Retina (tissue), 1 donor: ENCODE measurements around the gene ATP7B.
A peak's percentile ranks its signal among the peaks of the same experiment; 100 is the strongest.
"Not testable (repeated sequence)": the region's sequence is repeated elsewhere in the genome, so short reads cannot be mapped to it uniquely, and the experiment has no call there.

Source experiments
- DNase-seq: peaks from one replicate; pipeline ENCODE4 v3.0.0-alpha.2; 2016

Gene ATP7B

GRCh38 chr13:52010890-52011631 lies at the start of gene ATP7B:
Gene ATP7B (minus strand): TSS chr13:52011450. CDS start chr13:52011337, 113 bp downstream.
- DNase-seq = no peak

DNA sequence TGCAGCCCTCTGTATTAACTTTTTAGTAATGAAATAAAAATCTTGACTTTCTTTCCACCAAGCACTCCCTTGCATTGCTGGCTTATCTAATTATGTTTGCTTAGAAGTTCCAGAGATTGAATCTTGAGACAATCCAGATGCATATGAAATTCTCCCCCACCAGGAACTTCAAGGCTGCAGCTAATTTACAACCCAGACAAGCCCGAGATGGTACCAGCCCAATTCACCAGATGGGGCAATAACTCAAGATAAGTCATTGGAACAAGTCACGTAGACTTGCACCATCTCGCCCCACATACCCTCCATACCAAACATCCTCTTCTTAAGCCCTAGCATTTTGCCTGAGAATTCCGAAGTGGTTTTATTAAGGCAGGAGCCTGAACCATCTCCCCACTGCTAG lies 42.2 kb upstream of the ATP7B start:
- DNase-seq = no peak

DNA sequence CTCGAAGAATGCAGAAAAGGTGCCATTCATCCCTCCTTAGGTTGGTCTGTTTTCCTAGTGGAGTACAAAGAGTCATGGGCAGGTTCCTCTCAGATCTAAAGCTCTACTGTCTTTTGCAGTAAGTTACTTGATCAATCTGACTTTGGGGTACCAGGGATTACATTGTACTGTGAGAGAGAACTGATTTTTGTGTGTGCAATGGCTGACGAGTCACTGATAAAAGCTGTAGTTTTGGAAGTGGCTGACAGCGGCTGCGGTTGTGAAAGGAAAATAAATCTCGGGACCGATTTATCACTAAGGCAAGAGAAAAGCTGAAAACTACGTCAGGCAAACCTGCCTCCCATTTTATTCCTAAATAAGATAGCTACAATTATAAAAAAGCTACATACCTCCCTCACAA lies 40.1 kb upstream of the ATP7B start:
- DNase-seq = no peak

DNA sequence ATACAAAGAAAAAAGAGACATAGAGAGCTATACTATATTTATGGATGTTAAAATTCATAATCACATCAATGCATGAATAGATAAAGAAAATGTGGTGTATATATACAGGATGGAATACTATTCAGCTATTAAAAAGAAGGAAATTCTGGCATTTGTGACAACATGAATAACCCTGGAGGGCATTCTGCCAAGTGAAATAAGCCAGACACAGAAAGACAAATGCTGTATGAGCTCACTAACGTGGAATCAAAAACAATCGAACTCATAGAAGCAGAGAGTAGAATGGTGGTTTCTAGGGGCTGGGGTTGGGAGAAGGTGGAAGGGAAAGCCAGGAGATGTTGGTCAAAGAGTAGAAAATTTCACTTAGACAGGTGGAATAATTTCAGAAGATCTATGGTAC lies 37.3 kb upstream of the ATP7B start:
- DNase-seq = no peak

GRCh38 chr13:52047463-52047862 lies 36.2 kb upstream of the ATP7B start:
- DNase-seq = no peak

DNA sequence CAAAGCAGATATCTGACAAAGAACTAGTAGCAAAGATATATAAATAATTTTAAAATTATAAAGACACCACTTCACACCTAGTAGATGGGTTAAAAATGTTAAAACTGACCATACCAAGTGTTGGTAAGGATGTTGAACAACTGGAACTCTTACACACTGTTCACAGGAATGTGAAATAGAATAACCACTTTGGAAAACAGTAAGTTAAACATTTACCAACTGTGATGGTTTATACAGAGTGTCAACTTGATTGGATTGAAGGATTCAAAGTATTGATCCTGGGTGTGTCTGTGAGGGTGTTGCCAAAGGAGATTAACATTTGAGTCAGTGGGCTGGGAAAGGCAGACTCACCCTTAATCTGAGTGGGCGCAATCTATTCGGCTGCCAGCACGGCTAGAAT lies 32.4 kb upstream of the ATP7B start:
- DNase-seq = no peak

- DNase-seq = no peak
Observed at GRCh38 chr13:52036037-52036436, 24.8 kb upstream of the ATP7B start.

DNA sequence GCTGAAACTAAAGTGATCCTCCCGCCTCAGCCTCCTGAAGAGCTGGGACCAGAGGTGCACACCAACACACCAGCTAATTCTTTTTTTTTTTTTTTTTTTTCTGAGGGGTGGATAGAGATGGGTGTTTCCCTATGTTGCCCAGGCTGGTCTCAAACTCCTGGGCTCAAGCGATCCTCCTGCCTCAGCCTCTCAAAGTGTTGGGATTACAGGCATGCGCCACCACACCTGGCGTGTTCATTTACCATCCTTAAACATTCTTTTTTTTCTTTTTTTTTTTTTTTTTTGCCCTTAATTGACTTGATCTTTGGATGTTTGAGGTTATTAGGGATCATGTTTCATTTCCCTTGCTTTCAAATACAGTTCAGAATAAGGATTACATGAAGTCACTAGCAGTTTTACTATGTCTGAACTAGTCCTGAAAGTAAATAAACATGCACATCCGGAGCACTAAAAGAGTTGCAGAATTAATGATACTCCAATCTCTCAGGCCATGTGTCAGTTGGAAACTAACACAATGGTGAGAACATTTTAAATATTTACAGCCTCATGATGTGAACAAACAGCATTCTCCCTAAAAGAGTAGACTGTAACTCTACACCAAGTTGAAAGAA lies 23.5 kb upstream of the ATP7B start:
- DNase-seq = no peak

- DNase-seq = no peak
Observed at GRCh38 chr13:52033039-52033438, 21.8 kb upstream of the ATP7B start.

GRCh38 chr13:52030401-52030800 lies 19.2 kb upstream of the ATP7B start:
- DNase-seq = not testable (repeated sequence)

DNA sequence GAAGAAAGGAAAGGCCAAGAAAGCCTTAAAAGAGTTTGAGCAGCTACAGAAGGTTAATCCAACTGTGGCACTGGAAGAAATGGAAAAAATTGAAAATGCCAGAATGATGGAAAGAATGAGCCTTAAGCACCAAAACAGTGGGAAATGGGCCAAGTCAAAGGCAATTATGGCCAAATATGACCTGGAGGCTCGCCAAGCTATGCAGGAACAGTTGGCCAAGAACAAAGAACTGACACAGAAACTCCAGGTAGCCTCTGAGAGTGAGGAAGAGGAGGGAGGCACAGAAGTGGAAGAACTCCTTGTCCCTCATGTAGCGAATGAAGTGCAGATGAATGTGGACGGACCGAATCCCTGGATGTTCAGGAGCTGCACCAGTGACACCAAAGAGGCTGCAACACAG lies 18.3 kb upstream of the ATP7B start:
- DNase-seq = no peak

- no peak for DNase-seq
Observed at GRCh38 chr13:52027832-52028231, 16.6 kb upstream of the ATP7B start.

GRCh38 chr13:52026246-52026626 lies 15.0 kb upstream of the ATP7B start:
- DNase-seq = no peak

DNA sequence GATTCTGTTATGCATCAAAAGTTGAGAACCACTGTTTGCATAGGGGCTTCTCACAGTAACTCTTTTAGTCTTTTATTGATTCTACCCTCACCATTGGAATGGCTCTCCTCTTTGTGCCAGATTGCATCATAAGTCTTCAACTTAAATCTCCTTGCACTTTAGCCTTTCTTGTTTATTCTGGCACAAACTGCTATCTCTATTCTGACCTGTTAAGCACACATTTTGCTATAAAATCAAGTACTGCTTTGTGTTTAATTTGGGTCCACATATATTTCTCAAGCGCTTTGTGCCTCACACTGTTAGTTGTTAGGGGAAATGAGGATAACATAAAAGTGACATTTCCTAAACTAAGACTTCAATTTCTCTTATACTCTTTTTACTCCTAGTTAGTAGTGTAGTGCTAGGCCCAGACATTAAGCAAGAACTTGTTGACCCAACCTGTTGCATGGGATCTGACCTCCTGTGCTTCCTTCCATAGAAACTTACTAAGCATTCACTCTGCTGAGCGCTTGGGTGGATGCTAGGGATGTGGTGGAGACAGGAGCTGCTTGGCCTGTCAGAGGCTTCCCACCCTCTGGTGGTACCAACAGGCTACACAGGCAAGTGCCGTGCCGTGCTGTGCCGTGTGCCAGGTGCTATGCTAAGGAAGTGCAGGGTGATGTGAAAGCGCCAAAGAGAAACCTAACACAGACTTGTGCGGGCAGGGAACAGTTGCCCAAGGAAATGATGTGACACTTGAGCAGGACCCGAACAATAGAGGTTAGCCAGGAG lies 14.4 kb upstream of the ATP7B start:
- no peak for DNase-seq

DNA sequence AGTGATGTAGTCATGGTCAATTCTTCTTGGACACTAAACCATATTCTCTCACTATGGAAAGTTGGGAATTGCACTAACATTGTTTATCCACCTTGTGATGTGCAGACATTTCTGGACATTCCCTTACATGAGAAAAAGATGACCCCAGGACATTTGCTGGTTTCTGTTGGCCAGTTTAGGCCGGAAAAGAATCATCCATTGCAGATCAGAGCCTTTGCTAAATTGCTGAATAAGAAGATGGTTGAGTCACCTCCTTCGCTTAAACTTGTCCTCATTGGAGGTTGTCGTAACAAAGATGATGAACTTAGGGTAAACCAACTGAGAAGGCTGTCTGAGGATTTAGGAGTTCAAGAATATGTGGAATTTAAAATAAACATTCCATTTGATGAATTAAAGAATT lies 13.2 kb upstream of the ATP7B start, which contains the start of gene UTP14C:
Gene UTP14C (plus strand): TSS at position 211 of the 400 bp plus-strand sequence. CDS start 4,114 bp downstream, outside the sequence.
- DNase-seq = no peak

- no peak for DNase-seq
Observed at GRCh38 chr13:52022356-52022755, 11.1 kb upstream of the ATP7B start.

DNA sequence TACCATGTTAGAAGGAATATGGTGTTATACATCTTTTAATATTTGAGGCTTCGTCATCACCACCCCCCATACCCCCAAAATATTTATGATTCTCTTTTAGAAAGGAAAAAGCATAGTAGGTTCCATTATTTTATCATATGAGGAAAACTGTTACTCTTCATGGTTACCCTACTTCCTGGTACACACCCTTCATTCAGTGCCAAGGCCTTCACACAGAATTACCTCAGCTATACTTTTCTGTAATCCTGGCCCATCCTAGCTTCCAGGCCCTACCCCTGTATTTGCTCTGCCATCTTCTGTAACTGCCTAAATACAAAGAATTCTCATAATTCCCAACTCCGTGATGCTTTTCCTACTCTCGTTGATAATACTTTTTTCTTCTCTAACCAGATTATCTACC lies 8.9 kb upstream of the ATP7B start:
- no peak for DNase-seq

DNA sequence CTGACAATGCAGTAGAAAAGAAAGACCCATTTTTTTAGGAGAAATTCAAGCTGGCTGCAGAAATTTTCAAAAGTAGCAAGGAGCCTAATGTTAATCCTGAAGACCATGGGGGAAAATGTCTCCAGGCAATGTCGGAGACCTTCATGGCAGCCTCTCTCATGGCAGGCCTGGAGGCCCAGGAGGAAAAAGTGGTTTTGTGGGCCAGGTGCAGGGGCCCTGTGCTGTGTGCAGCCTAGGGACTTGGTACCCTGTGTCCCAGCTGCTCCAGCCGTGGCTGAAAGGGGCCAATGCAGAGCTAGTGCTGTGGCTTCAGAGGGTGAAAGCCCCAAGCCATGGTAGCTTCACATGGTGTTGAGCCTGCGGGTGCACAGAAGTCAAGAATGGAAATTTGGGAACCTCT lies 5.0 kb upstream of the ATP7B start:
- DNase-seq = no peak

DNA sequence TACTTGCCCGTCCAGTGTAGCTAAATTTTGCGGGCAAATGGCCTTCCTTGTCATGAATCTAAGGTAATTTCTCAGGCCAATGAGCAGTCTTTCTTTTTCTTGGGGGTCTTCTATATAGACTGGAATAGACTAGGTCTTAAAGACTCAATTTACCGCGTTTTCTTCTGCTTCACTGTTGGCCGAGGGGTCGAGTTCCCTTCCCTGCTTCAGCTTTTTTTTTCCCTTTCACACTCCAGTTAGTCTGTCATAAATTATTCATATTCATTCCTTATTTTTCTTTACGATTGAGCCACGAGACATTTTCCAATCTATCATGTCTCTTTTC lies 1.2 kb upstream of the ATP7B start:
- no peak for DNase-seq

GRCh38 chr13:52011632-52012511 lies 622 bp upstream of the ATP7B start, which contains the start of gene ALG11:
Gene ALG11 (plus strand): TSS chr13:52012398. CDS start chr13:52012419, 21 bp downstream.
- peak; percentile 99 for DNase-seq

GRCh38 chr13:52009946-52010345 lies 1.3 kb downstream of the ATP7B start:
- DNase-seq = no peak

GRCh38 chr13:52006523-52007245 lies 4.6 kb downstream of the ATP7B start:
- no peak for DNase-seq
